Smooth muscle cell of bladder (primary cell): Measurements from ENCODE around the gene PPP1R13B. TPM values are rescaled to one million over a fixed set of nuclear protein-coding genes. Genes with fewer than 3 reads are reported as not detected.

Experiments
- total RNA-seq: library from RNA; depleted of rRNA; stranded (reverse); fragments of >200 nt; gene quantifications from 2 replicates; pipeline ENCODE4 v1.2.3, GENCODE V29; 2014

Gene PPP1R13B
- 1.9 and 2.1 TPM in 2 replicates for total RNA-seq

GRCh38 chr14:103847451-103848174 lies at the start of gene PPP1R13B:
Gene PPP1R13B (minus strand): TSS chr14:103847575. CDS start chr14:103847307, 268 bp downstream.

GRCh38 chr14:103715052-103716000 lies 132.0 kb downstream of the PPP1R13B start, which contains the start of the genes XRCC3 and ZFYVE21:
Gene XRCC3 (minus strand): TSS chr14:103715451. CDS start chr14:103711087, 4,364 bp downstream.
Gene ZFYVE21 (plus strand): TSS chr14:103715810. CDS start chr14:103715842, 32 bp downstream.

Other genes with a start within 250 kb of the PPP1R13B start
- 189 and 219 TPM in 2 replicates for gene KLC1, start 218.4 kb downstream of the PPP1R13B start, total RNA-seq
- gene XRCC3, start 132.1 kb downstream of the PPP1R13B start, total RNA-seq: 3.1 and 3.7 TPM in 2 replicates
- gene ZFYVE21, start 131.8 kb downstream of the PPP1R13B start, total RNA-seq: 51.6 and 57.8 TPM in 2 replicates
- 0.37 and 0.57 TPM in 2 replicates for gene TDRD9, start 80.9 kb upstream of the PPP1R13B start, total RNA-seq
- gene RD3L, start 95.0 kb upstream of the PPP1R13B start, total RNA-seq: not detected in 2 replicates
- not detected in 2 replicates for gene ASPG, start 238.1 kb upstream of the PPP1R13B start, total RNA-seq